GM19438 (cell line): Measurements from ENCODE around the gene RSU1.
"Not testable (repeated sequence)": the region's sequence is repeated elsewhere in the genome, so short reads cannot be mapped to it uniquely, and the experiment has no call there.

ENCODE experiments used
- ATAC-seq: cut with Tn5 transposase; IDR thresholded peaks from one replicate; pipeline ENCODE4 v1.9.1; 2021; ENCODE audit warnings: low read depth; ENCODE audit not compliant: unreplicated experiment

Gene RSU1

GRCh38 chr10:16817125-16818019 is at the start of gene RSU1:
Gene RSU1, minus strand, starts transcription at chr10:16817424. Its CDS starts 343 bp downstream, at chr10:16817081.
- ATAC-seq = peak; percentile 98

- ATAC-seq = no peak
These were observed 49.5 kb upstream of the RSU1 start for GRCh38 chr10:16866541-16867275.

- no peak for ATAC-seq
These were observed 48.5 kb upstream of the RSU1 start for GRCh38 chr10:16865766-16866165.

GRCh38 chr10:16863766-16864165 is 46.5 kb upstream of the RSU1 start:
- ATAC-seq = no peak

- ATAC-seq = no peak
These were observed 40.2 kb upstream of the RSU1 start for GRCh38 chr10:16857419-16857818.

GRCh38 chr10:16856567-16856966 is 39.3 kb upstream of the RSU1 start:
- ATAC-seq = no peak

GRCh38 chr10:16856092-16856491 is 38.9 kb upstream of the RSU1 start:
- ATAC-seq = no peak

GRCh38 chr10:16854623-16855022 is 37.4 kb upstream of the RSU1 start:
- no peak for ATAC-seq

- no peak for ATAC-seq
These were observed 36.6 kb upstream of the RSU1 start for GRCh38 chr10:16853809-16854208.

- ATAC-seq = no peak
These were observed 36.0 kb upstream of the RSU1 start for GRCh38 chr10:16853201-16853600.

- no peak for ATAC-seq
These were observed 35.4 kb upstream of the RSU1 start for GRCh38 chr10:16852624-16853023.

- no peak for ATAC-seq
These were observed 31.4 kb upstream of the RSU1 start for GRCh38 chr10:16848562-16849154.

GRCh38 chr10:16847644-16848043 is 30.4 kb upstream of the RSU1 start:
- ATAC-seq = no peak

- no peak for ATAC-seq
These were observed 28.0 kb upstream of the RSU1 start for GRCh38 chr10:16845248-16845647.

GRCh38 chr10:16843252-16843870 is 26.1 kb upstream of the RSU1 start:
- no peak for ATAC-seq

GRCh38 chr10:16835228-16835627 is 18.0 kb upstream of the RSU1 start:
- no peak for ATAC-seq

- ATAC-seq = no peak
These were observed 15.3 kb upstream of the RSU1 start for GRCh38 chr10:16832351-16833080.

GRCh38 chr10:16828701-16829175 is 11.5 kb upstream of the RSU1 start:
- no peak for ATAC-seq

- ATAC-seq = no peak
These were observed 10.9 kb upstream of the RSU1 start for GRCh38 chr10:16828114-16828568.

GRCh38 chr10:16827474-16827873 is 10.2 kb upstream of the RSU1 start:
- not testable (repeated sequence) for ATAC-seq
